ENCODE measurements around the gene EXOC7.
"Not testable (repeated sequence)": the region's sequence is repeated elsewhere in the genome, so short reads cannot be mapped to it uniquely, and the experiment has no call there.

Gene EXOC7

DNA sequence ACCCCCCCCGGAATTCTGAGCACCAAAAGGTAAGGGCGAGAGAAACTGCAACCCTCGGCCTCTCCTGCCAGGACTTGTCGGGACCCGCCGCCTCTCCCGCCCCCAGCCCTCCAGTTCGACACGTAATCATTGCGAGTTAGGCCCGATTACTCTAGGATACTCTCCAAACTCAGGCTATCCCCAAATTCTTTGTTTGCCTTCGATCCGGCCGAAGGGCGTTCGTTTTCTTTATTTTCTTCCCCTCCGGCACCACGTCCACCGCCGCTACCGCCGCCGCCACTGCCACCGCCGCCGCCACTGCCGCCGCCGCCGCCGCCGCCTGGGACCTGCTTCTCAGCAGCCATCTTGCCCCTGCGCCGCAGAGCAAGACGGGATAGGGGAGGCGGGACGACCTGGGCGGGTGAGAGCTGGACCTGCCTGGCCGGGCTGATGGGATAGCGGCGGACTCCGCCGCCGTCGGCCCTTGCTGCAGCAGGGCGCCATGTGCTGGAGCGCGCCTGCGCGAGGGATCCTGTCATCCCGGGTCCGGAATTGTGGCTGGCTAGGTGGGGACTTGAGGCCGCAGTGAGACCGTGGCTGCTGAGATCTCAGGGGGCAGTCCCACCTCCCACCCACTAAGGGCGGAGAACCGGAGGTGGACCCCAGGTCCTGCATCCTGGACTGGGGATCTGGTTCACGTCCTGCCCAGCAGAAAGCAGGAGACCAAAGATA, 31.3 kb downstream of the EXOC7 start, which contains the start of gene SRP68:
TSS of gene SRP68 (minus strand) at position 370 of the 711 bp plus-strand sequence. CDS start at position 344, 26 bp downstream.
- DNase-seq: peak; percentile 96

DNA sequence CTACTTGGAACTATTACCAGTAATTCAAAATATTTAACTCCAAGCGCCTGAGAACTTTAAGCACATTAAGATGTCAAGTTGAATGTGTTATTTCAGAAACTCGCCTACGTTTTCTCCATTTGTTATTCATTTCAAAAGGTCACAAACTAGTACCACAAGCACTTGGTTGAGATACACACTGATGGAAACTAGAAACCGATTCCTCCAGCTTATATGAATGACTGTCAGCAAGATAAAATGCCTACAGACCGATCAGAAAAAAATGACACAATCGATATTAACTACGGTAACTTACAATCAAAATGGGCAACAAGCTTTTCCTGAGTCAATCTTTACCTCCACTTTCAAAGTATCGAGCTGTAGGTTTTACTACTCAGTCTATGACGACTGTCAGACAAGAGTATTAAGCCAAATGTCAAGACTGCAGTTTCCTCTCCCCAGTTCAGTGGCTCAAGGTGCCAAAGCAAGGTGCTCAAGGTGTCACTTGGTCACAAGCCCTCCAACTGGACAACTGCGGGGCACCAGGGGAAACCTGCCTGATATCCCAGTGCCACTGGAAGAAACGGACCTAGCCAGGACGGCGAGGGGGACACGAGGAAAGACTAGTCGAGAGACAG, 31.9 kb downstream of the EXOC7 start:
- DNase-seq: no peak

DNA sequence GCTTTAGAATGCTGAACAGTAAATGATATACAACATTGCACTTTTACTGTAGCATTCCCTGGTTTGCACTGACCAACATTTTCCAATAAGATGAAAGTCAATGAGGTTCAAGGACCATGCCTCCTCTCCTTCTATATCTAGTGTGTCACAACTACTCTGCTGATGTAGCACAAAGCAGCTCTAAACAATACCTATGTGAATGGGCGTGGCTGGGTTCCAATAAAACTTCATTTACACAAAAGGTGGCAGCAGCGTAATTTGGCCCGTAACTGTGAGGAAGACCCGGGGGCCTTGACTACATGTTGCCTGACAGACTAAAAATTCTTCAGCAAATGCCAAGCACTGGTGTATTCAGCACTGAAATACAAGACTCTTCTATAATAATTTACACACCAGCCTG, 37.8 kb downstream of the EXOC7 start:
- no peak for DNase-seq

DNA sequence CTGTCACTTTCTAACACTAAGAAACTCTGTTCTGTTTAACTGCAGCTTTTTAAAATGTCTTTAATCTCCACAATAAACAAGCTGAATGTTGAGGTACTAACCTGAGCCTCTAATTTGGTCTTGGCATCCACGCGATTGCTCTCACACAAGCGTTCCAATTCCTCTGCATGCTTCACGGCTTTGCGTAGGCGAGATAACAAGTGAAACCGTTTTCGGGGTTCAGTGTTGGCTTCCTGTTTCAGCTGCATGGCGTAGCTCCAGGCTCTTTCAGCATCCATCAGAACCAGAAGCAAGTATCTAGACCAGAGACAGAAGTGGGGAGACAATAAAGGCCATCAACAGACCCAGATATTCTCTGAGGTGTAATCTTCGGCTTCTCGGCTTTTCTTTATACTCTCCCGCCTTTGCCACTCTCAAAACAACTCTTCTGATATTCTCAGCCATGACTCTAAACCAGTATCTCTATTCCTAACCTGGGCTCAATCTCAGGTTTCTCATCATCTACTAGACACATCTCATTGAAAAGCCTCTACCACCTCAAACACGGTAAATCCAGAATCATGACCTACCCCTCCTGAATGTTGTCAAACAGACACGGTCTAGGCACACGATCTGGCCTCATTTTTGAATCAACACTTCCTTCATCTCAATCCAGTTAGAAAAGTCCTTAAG, 39.6 kb downstream of the EXOC7 start:
- peak; percentile 44 for DNase-seq

DNA sequence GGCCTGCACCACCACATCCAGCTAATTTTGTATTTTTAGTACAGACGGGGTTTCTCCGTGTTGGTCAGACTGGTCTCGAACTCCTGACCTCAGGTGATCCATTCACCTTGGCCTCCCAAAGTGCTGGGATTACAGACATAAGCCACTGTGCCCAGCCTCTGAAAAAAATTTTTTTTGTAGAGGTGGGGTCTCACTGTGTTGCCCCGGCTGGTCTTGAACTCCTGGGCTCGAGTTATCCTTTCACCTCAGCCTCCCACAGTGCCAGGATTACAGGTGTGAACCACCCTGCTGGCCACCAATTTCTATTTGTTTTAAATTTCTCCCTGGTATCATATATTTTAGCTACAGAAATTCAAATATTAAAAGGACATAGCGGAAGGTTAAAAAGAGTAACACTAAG, 45.3 kb downstream of the EXOC7 start:
- not testable (repeated sequence) for DNase-seq

DNA sequence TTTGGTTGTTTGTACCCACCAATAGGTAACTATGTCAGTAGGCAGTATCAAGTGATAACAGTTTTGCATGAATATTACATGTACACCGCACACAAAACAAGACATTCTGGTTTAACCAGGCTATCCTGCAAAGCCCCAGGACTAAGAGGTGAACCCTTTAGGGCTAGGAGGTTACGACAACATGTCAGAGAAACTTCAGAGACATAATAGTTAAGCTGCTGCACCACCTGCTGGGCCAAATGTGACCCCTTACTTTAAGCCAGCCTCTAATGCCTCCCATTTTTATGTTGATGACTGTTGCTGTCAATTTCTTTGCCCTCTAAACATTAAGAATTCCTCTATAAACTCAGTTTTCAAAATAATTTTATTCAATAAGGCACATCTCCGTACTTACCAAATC, 46.7 kb downstream of the EXOC7 start:
- DNase-seq: peak; percentile 37

GRCh38 chr17:76054112-76054476, 49.5 kb downstream of the EXOC7 start:
- DNase-seq: no peak

GRCh38 chr17:76053246-76054111, 50.1 kb downstream of the EXOC7 start:
- peak; percentile 46 for DNase-seq

- DNase-seq: no peak
These were observed 52.0 kb downstream of the EXOC7 start for GRCh38 chr17:76051561-76051960.

GRCh38 chr17:76050538-76051467, 52.8 kb downstream of the EXOC7 start:
- DNase-seq: no peak

GRCh38 chr17:76049836-76050537, 53.6 kb downstream of the EXOC7 start:
- no peak for DNase-seq

DNA sequence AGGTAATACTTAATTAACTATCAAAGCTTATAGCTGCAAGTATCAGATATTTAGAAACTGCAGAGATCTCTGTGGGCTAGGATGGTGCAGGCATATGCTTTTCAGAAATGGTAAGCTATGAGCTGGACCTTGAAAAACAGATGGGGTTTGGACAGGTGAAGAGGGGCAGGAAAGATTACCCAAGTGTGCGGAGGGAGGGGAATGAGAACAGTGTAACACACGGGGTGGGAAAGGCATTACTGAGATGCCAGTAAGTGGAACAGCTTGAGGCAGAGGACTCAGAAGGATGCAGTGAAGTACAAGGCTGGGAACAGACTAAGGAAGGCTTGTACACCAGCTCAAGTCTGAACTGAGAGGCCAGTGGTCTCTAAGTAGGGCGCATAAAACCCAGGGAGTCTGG, 54.3 kb downstream of the EXOC7 start:
- DNase-seq: no peak

DNA sequence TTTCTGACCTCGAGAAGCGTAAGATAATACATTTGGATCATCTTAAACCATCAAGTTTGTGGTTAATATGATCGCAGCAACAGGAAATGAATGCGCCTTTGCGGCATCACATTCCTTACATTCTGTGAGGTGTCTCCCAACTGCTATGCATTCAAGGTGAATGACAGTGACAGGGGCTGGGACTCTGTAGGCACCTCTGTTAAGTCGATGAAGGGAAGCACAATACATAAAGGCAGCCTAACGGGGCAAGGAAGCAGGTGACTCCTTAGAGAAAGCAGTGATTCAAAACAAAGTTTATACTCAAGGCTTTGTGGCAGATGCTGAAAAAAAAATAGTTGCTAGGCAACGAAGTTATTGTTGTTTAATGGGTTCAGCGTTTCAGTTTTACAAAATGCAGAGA, 54.9 kb downstream of the EXOC7 start:
- DNase-seq: no peak

- no peak for DNase-seq
These were observed 55.5 kb downstream of the EXOC7 start for GRCh38 chr17:76048025-76048605.

GRCh38 chr17:76046064-76046463, 57.5 kb downstream of the EXOC7 start:
- DNase-seq: no peak

DNA sequence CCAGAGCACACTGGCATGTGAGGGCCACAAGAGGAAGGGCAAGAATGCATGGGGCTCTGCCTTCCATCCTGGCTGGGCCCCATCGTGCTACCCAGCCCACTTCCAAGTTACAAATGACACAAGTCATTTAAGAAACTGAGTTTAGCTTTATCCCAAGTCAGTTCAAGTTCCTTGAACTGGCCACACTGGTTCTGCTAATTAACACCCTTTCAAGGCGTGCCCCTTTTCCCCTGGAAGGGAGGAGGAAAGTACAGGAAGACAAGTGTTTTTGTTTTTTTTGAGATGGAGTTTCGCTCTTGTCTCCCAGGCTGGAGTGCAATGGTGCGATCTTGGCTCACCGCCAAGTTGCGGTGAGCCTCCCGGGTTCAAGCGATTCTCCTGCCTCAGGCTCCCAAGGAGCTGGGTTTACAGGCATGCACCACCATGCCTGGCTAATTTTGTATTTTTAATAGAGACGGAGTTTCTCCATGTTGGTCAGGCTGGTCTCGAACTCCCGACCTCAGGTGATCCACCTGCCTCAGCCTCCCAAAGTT, 59.0 kb downstream of the EXOC7 start:
- DNase-seq: not testable (repeated sequence)

- not testable (repeated sequence) for DNase-seq
These were observed 60.7 kb downstream of the EXOC7 start for GRCh38 chr17:76042868-76043267.

DNA sequence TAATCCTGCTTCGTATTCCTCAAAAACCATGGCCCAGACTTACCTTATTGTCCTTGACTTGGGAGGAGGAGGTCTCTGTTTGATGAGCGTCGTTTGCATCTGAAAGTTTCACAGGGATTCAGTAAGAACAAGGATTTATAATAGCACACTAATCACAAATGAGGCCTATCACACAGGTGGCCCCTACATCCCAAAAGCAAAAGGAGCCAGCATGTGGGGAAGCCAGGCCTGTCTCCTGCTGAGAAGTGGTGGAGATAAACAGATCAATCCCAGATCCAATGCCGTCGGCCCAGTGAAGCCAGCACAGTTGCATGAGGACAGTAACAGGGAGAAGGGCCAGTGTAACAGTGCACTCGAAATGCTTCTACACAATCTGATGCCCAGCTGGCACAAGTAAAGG, 63.2 kb downstream of the EXOC7 start:
- DNase-seq: no peak

DNA sequence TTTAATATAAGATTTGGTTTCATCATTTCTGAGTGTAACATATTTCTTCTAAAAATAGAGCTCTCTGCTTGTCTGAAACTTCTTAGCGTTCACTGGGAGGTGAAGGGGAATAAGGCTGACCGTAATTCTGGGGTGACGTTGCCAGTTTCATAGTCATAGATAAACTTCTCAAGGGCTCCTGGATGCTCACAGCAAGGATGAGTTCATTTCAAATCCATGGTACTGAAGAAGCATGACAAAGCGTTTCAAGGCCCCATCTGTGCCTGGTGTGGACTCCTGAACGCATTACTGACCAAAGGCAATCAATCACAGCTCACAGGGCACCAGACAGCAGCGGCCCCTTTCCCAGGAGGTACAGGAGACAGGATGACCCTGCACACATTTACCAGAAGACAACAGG, 64.5 kb downstream of the EXOC7 start:
- no peak for DNase-seq

GRCh38 chr17:76038050-76038449, 65.5 kb downstream of the EXOC7 start:
- no peak for DNase-seq

All from hematopoietic multipotent progenitor cell treated with erythropoietin and hydrocortisone succinate and interleukin-3 and kit ligand, for 4 days (in vitro differentiated cells).